ENCODE results near the gene TECR.
"Not testable (repeated sequence)": the region's sequence is repeated elsewhere in the genome, so short reads cannot be mapped to it uniquely, and the experiment has no call there.

The TECR gene, protein sequence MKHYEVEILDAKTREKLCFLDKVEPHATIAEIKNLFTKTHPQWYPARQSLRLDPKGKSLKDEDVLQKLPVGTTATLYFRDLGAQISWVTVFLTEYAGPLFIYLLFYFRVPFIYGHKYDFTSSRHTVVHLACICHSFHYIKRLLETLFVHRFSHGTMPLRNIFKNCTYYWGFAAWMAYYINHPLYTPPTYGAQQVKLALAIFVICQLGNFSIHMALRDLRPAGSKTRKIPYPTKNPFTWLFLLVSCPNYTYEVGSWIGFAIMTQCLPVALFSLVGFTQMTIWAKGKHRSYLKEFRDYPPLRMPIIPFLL

DNA sequence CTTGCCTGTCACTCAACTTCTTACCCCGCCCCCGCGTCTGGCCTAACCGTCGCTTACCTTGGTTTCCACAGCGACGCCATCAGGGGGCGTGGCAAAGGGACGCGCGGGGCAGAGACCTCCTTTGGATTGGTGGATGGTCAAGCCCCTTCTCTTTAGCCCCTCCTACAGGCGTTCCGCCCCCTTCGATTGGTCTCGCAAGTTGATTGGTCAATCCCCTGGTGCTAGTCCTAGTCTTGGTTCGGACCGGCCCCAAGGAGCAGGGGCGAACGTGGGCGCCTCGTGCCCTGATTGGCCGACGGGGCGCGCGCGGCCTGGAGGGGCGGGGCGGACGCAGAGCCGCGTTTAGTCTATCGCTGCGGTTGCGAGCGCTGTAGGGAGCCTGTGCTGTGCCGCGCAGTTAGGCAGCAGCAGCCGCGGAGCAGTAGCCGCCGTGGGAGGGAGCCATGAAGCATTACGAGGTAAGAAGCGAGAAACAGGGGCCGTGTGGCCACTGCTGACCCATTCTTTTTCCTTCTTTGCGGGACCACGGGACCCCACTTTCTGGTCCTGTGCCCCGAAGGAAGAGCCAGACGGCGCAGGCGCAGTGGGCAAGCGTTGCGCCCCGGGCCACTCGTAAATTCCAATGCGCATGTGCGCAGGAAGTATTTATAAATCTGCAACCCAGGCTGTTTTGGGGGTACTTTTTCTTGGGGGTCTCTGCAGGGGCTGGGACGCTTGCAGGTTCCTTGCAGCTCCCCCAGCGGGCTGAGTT lies at the start of gene TECR:
TSS of gene TECR (plus strand) at position 341 of the 751 bp plus-strand sequence. CDS start at position 444, 103 bp downstream.
- in situ Hi-C loops (cut with MboI; ENCODE audit: low sequenced_read_pairs): no loop called here

DNA sequence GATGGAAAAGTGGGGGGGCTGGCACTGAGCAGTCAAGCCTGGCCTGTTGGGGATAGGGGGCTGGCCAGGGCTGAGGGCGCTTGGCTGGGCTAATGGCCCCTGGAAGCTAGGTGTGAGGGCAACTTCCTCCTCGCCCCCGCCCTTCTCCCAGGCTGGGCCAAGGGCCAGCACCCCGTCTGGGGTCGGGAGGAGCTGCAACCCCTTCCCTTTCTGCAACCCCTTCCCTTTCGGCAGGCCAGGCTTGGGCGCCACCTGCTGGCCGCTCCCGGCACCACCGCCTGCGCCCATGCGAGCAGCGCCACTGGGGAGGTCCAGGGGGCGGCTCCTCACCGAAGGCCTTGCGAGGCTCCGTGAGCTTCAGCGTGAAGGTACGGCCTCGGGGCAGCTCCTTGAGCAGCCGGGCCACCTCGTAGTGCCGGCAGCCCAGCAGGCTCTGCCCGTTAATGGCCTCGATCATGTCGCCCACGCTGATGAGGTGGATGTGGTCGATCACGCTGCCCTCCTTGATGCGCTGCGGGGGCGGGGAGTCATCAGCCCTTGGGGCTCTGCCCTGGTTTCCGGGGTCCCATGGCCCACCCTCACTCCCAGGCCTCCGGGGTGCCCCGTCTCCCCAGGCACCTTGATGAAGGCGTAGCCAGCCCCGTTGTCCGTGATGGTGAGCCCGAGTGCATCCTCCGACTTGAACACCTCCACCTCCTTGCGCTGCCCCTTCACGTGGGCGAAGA lies 49.3 kb upstream of the TECR start:
- in situ Hi-C loops (cut with MboI; ENCODE audit: low sequenced_read_pairs): no loop called here

DNA sequence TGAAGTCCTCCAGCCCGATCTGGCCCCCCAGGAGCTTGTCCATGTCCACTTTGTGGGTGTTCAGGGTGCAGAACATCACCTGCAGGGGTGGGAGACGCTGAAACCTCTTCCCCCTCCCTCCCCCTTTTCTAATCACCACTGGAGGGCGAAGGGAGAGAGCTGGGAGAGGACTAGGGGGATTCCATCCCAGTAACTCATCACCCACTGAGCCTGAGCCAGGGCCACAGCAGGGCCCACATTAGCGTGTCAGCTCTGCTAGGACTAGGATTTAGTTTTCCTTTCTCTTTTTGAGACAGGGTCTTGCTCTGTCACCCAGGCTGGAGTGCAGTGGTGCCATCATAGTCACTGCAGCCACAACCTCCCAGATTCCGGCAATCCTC lies 48.7 kb upstream of the TECR start:
- in situ Hi-C loops (cut with MboI; ENCODE audit: low sequenced_read_pairs): no loop called here

DNA sequence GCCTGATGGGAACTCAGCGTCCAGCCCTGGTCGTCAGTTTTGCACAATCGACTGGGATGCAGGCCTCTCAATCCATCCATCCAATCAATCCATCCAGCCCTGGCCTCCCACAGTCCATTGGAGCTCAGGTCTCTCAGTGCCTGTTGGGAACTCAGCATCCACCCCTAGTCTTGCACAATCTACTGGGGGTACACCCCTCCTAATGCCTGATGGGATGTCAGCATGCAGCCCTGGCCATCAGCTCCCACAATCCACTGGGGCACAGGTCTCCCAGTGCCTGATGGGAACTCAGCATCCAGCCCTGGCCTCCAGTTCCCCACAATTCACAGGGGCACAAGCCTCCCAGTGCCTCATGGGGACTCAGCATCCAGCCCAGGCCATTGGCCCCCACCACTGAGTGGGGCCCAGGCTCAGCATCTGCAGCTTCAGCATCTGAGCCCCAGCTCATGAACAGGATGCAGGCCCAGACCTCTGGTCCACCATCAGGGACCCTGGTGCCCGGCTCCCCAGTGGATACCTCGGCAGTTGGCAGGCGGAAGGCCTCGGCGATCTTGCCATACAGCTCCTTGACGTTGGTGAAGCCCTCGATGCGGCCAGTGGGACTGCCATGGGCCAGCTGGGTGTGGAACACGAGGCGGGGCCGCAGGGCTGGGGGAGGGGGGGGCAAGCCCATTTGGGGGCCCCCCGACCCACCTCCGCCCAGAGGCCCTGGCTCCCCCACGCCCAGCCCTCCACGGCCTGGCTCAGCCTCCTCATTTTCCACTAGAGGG lies 47.0 kb upstream of the TECR start:
- in situ Hi-C loops (cut with MboI; ENCODE audit: low sequenced_read_pairs): no loop called here

DNA sequence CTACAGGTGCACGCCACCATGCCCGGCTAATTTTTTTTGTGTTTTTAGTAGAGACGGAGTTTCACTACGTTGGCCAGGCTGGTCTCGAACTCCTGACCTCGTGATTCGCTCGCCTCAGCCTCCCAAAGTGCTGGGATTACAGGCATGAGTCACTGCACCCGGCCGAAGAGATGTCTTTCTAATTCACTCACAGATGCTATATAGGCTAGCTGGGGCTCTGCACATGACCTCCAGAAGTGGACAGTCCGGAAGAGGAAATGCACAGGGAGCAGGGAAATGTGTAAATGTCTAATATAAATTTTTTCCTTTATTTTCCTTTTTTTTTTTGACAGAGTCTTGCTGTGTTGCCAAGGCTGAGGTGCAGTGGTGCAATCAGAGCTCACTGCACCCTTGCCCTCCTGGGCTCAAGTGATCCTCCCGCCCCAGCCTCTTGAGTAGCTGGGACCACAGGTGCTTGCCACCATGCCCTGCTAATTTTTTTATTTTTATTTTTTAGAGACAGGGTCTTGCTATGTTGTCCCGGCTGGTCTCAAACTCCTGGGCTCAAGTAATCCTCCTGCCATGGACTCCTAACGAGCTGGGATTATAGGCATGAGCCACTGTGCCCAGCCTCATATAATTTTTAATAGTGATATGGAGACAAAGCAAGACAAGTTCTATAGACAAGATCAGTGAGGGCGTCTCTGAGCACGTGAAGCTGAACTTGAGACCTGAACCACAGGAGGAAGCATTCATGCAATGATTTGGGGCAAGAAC lies 41.8 kb upstream of the TECR start:
- in situ Hi-C loops (cut with MboI; ENCODE audit: low sequenced_read_pairs): no loop called here

DNA sequence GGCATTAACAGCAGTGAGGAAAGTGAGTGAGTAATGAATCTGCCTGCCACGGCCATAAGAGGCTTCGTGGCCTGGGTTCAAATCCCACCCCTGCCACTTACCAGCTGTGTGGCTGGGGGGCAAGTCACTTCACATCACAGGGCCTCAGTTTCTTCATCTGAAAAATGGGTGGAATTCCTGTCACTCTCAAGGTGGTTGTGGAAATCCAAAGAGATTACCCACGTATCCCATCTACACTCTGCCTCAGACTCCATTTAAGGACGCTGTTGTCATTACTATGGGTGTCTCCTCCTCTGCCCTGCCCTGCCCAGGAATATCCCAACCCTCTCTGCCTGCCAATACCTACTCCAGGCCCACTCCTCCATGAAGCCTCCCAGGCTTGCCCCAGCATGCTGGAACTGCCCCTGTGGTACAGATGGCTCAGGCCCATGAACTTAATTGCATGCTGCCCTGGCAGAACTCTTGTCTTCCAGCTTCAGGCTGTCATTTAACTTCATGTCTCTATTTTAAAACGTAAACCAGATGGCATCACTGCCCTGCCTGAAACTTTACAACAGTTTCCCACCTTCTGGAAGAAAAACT lies 36.5 kb upstream of the TECR start:
- in situ Hi-C loops (cut with MboI; ENCODE audit: low sequenced_read_pairs): no loop called here

DNA sequence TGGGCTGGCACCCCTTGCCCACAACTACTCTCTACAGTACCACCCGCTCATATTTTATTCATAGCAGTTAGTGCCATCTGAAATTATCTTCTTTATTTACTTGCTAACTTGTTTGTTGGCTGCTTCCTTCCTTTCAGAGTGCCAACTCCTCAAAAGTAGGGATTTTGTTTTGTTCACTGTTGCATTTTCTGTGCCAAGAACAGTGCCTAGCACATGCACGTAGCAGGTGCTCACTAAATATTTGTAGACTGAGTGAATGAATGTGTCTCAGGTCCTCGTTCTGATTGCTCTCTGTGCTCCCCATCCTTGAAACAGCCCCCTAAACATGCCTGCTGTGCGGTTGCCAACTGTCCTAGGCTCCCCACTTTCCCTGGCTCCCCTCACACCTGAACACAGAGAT lies 35.0 kb upstream of the TECR start:
- in situ Hi-C loops (cut with MboI; ENCODE audit: low sequenced_read_pairs): no loop called here

DNA sequence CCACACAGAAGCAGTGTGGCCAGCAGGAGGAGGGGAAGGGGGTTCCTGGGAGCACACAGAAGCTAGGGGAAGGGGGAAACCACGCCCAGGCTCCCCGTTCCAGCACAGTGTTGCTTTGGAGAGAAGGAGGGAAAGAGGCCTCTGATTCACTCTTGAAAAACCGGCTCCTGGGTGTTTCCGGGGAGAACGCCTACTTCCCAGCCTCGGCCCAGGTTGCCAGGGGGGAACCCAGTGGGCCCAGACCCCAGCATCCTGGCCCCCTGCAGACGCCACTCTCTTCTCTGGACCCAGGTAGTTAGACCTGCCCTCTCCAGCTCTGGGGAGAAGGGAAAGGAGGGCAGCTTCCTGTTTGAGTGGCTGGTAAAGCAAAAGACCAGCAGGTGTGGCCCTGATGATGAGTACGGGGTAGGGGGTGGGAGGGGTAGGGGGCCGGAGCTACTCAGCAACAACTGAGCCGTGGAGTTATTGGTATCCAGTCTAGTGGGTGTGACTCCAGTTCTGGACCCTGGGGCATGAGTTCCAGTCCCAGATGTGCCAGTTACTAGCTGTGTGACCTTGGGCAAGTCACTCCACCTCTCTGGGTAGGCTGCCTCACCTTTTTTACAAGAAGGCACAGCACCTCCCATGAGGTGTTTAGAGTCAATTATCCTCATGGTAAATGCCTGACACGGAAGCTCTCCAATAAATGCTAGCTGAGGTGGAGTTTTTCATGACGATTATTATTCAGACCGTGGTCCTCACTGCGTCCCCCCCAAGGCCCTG lies 34.3 kb upstream of the TECR start:
- in situ Hi-C loops (cut with MboI; ENCODE audit: low sequenced_read_pairs): no loop called here

DNA sequence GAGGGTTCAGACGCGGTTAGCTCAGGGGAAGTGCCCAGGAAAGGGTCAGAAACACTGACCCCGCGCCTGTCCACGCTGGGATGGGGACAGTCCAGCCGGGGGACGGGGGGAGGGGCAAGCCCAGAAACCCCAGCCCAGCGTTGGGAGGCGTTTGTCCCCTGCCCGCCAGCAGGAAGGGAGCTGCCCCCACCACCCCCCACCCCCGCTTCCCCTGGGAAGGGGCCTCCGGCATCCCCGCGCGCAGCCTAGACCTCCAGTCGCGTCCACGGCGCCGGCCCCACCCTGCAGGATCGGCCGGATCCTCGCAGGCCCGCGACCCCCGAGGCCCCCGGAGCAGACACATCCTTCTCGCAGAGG lies 33.7 kb upstream of the TECR start:
- in situ Hi-C loops (cut with MboI; ENCODE audit: low sequenced_read_pairs): no loop called here

DNA sequence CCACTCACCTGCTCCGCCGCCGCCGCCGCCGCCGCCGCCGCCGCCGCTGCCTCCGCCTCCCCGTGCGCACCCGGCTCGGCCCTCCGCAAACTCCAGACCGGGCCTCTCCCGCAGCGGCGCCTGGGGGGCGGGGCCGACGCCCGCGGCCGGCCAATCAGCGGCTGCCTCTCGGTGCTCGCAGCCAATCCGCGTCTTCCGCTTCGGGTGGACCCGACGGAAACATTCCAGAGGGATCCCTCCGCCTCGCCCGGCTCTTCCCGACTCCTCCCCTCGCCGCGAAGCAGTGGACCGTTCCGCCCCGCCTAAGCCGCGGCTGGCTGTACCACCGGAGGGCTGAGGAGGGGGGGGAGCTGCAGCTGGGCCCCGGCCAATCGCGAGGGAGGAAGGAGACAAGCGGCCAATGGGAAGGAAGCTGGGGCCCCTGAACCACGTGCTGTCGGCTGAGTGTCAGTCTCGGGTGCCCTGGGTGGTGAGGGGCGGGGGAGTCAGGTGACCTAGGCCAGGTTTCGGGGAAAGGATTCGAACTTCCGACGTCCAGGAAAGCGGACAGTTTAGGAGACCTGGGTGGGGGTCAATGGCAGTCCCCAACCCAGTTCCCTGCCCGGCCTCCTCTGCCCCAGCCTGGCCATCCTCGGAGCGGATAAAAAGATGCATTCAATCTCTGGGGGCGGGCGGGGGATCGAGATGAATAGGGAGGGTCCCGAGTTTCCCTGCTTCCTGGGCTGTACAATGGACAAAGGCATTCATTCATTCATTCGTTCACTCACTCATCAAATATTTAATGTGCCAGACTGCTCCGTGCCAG lies 33.2 kb upstream of the TECR start, which contains the start of gene GIPC1:
TSS of gene GIPC1 (minus strand) at position 99 of the 805 bp plus-strand sequence. CDS start 13,151 bp downstream, outside the sequence.
- in situ Hi-C loops (cut with MboI; ENCODE audit: low sequenced_read_pairs): no loop called here

DNA sequence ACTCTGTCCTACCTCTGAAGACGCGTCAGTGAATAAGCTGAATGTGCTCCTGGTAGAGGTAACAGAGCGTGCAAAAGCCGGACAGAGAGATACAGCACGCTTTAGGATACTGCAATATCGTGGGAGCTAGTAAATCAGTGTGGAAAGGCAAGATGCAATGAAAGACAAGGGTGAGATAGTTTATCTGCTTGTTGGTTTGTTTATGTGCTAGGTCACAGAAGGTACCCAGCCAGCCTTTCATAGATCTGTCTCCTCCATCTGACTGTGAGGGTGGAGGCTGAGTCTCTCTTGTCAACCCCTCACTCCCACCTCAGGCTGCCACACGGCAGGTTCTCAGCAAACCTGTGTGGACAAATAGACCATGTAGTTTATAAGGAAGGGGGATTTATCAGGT lies 32.6 kb upstream of the TECR start:
- in situ Hi-C loops (cut with MboI; ENCODE audit: low sequenced_read_pairs): no loop called here

DNA sequence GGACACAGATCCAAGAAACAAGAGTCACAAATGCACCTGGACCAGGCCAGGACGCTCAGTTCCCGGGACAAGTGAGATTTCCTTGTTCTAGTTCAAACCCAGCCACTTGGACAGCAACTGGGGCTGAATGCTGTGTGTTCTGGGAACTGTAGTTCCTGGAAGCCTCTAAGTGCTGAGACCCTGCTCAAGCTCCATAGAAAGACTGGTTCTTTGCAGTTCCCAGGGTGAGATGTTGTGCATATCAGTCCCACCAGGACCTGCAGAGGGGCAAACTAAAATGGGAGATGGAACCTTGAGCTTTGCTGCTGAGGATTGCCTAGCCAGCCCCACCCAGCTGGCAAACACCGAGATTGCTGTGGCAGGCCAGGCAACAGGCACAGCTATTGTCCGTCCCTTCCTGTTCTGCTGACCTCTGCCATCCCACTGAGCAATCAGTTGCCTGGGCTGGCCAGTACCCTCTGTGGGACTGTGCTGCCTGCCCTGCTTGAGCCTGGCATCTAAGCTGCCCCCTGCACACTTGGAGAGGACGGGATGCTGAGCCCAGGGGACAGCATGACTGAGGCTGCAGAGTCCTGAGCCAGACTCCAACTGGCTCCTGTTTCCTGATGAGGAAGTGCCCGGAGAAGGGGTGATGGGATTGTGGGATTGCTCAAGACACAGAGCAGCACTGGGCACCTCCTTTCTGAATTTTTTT lies 32.0 kb upstream of the TECR start:
- in situ Hi-C loops (cut with MboI; ENCODE audit: low sequenced_read_pairs): no loop called here

DNA sequence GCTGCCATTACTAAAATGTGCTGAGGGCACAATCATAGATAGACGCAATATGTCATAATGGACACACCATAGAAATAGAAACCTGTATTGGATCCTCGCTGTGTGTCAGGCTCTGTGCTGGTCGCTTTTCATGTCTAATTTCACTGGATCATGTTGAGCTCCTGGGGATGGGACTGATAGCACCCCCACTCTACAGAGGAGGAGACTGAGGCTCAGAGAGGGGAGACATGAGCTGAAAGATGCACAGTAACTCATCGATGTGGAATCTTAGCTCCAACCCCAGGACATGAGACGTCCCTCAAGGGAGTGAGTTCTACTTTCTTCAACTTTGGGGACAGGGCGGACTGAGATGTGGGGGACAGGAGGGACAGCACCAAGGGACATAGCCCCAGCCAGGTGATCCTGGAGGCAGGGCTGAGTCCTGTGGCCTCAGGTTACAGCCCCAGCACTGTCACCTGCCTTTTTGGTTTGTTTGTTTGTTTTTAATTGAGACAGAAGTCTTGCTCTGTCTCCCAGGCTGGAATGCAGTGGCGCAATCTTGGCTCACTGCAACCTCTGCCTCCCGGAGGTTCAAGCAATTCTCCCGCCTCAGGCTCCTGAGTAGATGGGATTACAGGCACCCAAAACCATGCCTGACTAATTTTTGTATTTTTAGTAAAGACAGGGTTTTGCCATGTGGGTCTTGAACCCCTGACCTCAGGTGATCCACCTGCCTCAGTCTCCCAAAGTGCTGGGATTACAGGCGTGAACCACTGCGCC lies 26.9 kb upstream of the TECR start:
- in situ Hi-C loops (cut with MboI; ENCODE audit: low sequenced_read_pairs): no loop called here

DNA sequence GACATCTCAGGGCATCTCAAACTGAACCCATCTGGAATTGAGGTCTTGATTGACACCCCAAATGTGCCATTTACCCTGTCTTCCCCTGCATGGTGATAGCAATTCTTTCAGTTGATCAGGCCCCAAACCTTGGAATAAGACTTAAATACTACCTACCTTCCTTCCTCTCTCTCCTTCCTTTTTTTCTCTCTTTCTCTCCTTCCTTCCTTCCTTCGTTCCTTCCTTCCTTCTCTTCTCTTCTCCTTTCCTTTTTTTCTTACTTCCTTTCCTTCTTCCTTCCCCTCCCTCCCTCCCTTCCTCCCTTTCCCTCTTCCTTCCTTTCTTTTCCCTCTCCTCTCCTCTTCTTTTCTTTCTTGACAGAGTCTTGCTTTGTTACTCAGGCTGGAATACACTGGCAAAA lies 26.1 kb upstream of the TECR start:
- in situ Hi-C loops (cut with MboI; ENCODE audit: low sequenced_read_pairs): no loop called here

DNA sequence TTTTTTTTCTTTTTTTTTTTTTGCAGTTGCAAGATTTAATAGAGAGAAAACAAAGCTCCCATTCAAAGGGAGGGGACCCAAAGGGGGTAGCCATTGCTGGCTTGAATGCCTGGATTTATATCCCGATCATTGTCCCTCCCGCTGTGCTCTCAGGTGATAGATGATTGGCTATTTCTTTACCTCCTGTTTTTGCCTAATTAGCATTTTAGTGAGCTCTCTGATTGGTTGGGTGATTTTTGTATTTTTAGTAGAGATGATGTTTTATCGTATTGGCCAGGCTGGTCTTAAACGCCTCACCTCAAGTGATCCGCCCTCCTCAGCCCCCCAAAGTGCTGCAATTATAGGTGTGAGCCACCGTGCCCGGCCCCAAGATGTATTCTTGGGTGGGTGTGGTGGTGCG lies 24.8 kb upstream of the TECR start:
- in situ Hi-C loops (cut with MboI; ENCODE audit: low sequenced_read_pairs): not testable (repeated sequence)

DNA sequence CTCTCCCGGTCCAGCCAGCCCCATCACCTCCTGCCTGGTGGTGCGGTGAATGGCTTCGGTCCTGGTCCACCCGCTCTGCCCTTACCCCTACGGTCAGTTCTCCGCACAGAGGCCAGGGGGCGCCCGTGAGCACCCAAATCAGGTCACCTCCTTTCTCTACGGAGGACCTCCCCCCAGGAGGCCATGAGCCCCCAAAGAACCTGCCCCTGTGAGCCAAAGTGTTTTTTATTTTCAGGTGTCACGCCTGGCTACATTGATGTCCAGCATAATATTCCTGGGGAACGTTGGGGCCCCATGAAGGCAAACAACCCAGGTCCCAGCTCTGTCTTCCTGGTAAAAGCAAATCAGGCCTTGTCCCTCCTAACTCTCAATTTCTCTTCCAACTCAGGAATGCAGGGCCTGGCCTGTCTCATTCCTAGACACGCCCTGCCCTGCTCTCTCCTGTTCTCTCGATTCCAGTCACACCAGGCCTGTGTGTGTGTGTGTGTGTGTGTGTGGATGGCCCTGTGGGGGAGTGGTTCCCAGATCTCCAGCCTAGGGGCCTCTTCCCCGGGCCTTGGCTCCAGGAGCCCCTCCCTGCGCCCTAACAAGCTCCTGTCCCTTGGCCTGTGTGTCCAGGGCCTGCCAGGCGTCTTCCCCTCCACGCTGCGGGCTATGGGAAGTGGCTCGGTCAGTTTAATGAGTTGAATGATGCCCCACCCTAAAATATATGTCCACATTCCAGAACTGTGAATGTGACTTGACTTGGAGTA lies 23.7 kb upstream of the TECR start:
- in situ Hi-C loops (cut with MboI; ENCODE audit: low sequenced_read_pairs): no loop called here

Data from hTERT RPE-1 (cell line).